ENCODE data around the gene DAND5. TPM values are rescaled to one million over a fixed set of nuclear protein-coding genes. Genes with fewer than 3 reads are reported as not detected.

DAND5 gene
- total RNA-seq, 6 donors from 2014 or later: not detected

DNA sequence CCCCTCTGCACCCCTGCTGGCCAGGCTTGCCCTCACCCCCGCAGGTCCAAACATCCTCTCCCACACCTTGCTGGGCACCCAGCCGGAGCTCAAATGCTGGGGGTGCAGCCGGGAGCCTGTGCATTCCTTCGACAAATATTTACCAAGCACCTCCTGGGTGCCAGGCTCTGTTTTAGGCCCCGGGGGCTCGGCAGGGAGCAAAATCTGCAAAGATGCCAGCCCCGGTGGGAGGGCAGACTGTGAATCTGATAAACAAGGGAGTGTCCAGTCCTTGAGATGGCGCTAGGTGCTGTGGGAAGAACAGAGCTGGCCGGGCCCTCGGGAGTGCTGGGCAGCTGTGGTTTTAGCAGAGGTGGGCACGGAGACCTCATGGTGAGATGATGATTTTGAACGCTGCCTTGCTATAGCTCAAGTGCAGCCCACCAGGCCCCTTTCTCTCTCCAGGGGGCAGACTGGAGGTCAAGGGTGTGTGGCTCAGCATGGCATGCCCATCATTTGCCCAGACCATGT lies 36.5 kb downstream of the DAND5 start:
- ATAC-seq (ENCODE audit: low FRiP score in 2 of 2) (no peak), DNase-seq (peak in 1 of 2 donors; percentile 45)
- no peak for TF ChIP-seq EP300 (IDR thresholded peaks at IDR 0.05)
- TF ChIP-seq POLR2AphosphoS5 (IDR thresholded peaks at IDR 0.05): no peak
- no peak for TF ChIP-seq CTCF (IDR thresholded peaks at IDR 0.05)
- no peak for TF ChIP-seq POLR2A (IDR thresholded peaks at IDR 0.05)
- Histone ChIP-seq H3K9me3 (no peaks in the 10 kb centered on the region), H3K27me3 (no peaks in the 10 kb centered on the region), H3K4me3 (no peak overlapping the region), H3K27ac (peak overlapping the region; percentile 74 to 94 (median 84)), H3K36me3 (peaks cover 0 to 3% (median 0%) of the 10 kb centered on the region in 4 donors), H3K4me1 (peaks cover 53 to 100% (median 90%) of the 10 kb centered on the region in 4 donors)
- WGBS, 2 donors: 52 to 63% methylated on average over 9 to 12 of the region's 12 CpGs

- ATAC-seq (ENCODE audit: low FRiP score in 2 of 2): no peak
Observed at GRCh38 chr19:13006431-13007281, 37.3 kb downstream of the DAND5 start.

GRCh38 chr19:13007292-13008045 lies 38.1 kb downstream of the DAND5 start:
- WGBS, 2 donors: 47 to 54% methylated on average over 13 to 17 of the region's 17 CpGs
- peak in 1 of 2 donors; percentile 69 for ATAC-seq (ENCODE audit: low FRiP score in 2 of 2)
- TF ChIP-seq POLR2A (IDR thresholded peaks at IDR 0.05): no peak
- no peak for TF ChIP-seq EP300 (IDR thresholded peaks at IDR 0.05)
- TF ChIP-seq POLR2AphosphoS5 (IDR thresholded peaks at IDR 0.05): peak in 1 of 2 donors; percentile 27
- TF ChIP-seq CTCF (IDR thresholded peaks at IDR 0.05): peak in 1 of 6 experiments; percentile 21
- peaks cover 0 to 3% (median 0%) of the 10 kb centered on the region in 4 donors for H3K36me3 ChIP-seq
- peaks cover 0 to 12% (median 6%) of the 10 kb centered on the region in 4 donors for H3K27me3 ChIP-seq
- peak overlapping the region in 1 of 4 donors; percentile 8 for H3K4me3 ChIP-seq
- DNase-seq: peak in 1 of 2 donors; percentile 89
- peaks cover 57 to 100% (median 86%) of the 10 kb centered on the region in 4 donors for H3K4me1 ChIP-seq
- H3K27ac ChIP-seq: peak overlapping the region; percentile 74 to 94 (median 84)
- no peaks in the 10 kb centered on the region for H3K9me3 ChIP-seq

More at GRCh38 chr19:13006431-13007281, 37.3 kb downstream of the DAND5 start:
- peak overlapping the region in 1 of 4 donors; percentile 8 for H3K4me3 ChIP-seq
- TF ChIP-seq CTCF (IDR thresholded peaks at IDR 0.05) (no peak), EP300 (IDR thresholded peaks at IDR 0.05) (no peak), POLR2A (IDR thresholded peaks at IDR 0.05) (no peak), POLR2AphosphoS5 (IDR thresholded peaks at IDR 0.05) (no peak)
- peaks cover 0 to 4% (median 0%) of the 10 kb centered on the region in 4 donors for H3K27me3 ChIP-seq
- WGBS, 2 donors: 60 to 66% methylated on average over 13 to 27 of the region's 28 CpGs
- peak overlapping the region; percentile 74 to 94 (median 84) for H3K27ac ChIP-seq
- peak in 1 of 2 donors; percentile 79 for DNase-seq
- no peaks in the 10 kb centered on the region for H3K9me3 ChIP-seq
- H3K4me1 ChIP-seq: peaks cover 53 to 100% (median 85%) of the 10 kb centered on the region in 4 donors
- peaks cover 0 to 3% (median 0%) of the 10 kb centered on the region in 4 donors for H3K36me3 ChIP-seq

GRCh38 chr19:13008926-13009787 lies 39.8 kb downstream of the DAND5 start:
- ATAC-seq (ENCODE audit: low FRiP score in 2 of 2): no peak
- 78 to 84% methylated on average over 24 to 28 of the region's 28 CpGs for WGBS, 2 donors
- no peak overlapping the region for H3K4me3 ChIP-seq

More at GRCh38 chr19:13008926-13009787, 39.8 kb downstream of the DAND5 start:
- peak; percentile 54 to 78 for DNase-seq
- Histone ChIP-seq H3K36me3 (peaks cover 0 to 3% (median 0%) of the 10 kb centered on the region in 4 donors), H3K4me1 (peaks cover 64 to 100% (median 87%) of the 10 kb centered on the region in 4 donors), H3K27ac (peak overlapping the region; percentile 73 to 94 (median 82)), H3K9me3 (no peaks in the 10 kb centered on the region), H3K27me3 (peaks cover 0 to 23% (median 6%) of the 10 kb centered on the region in 4 donors)
- TF ChIP-seq POLR2A (IDR thresholded peaks at IDR 0.05): no peak
- no peak for TF ChIP-seq CTCF (IDR thresholded peaks at IDR 0.05)
- TF ChIP-seq POLR2AphosphoS5 (IDR thresholded peaks at IDR 0.05): no peak
- no peak for TF ChIP-seq EP300 (IDR thresholded peaks at IDR 0.05)
